ENCODE measurements around the gene POLR2L. TPM values are rescaled to one million over a fixed set of nuclear protein-coding genes. Genes with fewer than 3 reads are reported as not detected.
A peak's percentile ranks its signal among the peaks of the same experiment; 100 is the strongest.

Gene POLR2L
- total and polyA plus RNA-seq, 2 of the 13 experiments (the other 11 are each of a cell fraction or from before 2014, with no cell fraction given) = 104 to 114 TPM

DNA sequence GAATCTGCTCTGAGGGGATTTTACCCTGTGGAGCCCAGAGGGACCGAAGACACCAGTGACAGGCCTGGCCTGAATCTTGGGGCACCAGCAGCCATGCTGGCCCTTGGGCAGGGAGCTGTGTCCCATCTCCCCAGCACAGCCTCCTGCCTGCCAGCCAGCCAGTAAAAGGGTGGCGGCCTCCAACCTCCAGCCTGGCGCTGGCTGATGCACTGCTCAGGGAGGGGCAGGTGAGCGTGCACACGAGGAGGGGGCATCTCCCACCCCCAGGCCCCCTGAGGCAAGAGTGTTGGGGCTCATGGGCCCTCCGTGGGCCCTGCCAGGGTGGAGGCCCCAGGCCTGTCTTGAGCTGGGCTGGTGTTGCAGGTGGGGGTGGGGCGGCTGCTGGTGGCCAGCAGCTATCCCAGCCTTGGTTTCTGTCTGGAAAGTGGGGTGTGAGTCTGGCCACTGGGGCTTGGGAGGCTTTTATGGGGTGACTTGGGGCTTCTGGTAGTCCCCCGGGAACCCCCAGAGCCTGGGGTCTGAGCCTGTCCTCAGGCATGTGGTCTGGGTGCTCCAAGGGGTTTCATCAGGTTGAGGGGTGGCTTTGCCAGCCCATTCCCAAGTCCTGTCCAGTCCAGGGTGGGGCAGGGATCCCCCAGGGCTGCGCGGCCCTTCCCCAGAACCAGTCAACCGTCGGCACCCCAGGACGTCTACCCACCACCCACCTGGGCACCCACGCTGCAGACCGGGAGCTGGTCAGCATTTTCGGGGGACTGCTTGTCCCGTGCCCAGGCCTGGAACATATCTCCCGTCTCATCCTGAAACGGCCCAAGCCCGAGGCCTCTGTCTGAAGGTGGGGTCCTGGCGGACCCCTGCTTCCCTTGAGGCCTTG lies 18.1 kb upstream of the POLR2L start:
- ChIA-PET POLR2A (interaction anchor here (1.1 kb wide), 1 partner anchor 16 kb away, joined by 3 read pairs; no protein-coding TSS in a partner anchor), CTCF (ENCODE audit: low intra/inter-chr PET ratio, low total read pairs) (no interaction called here)
- WGBS (ENCODE audit: low lambda C conversion rate) = 90% methylated on average over 9 of the region's 21 CpGs
- Histone ChIP-seq H3K27ac (ENCODE audit: extremely low read length, insufficient read depth, low read length) (no peak overlapping the region), H3K9me3 (ENCODE audit: low read length) (no peaks in the 10 kb centered on the region), H2AFZ (ENCODE audit: low read length) (no peak overlapping the region), H3K9ac (ENCODE audit: insufficient read depth, low read depth, low read length) (no peak overlapping the region), H3K27me3 (ENCODE audit: control insufficient read depth in 1 of 2, insufficient read depth in 2 of 2, low read length in 2 of 2) (no peaks in the 10 kb centered on the region), H3K4me2 (ENCODE audit: low read depth, low read length) (no peak overlapping the region), H4K20me1 (ENCODE audit: insufficient read depth, low read length) (no peaks in the 10 kb centered on the region; the same call in 1 of the 2 replicates), H3K79me2 (ENCODE audit: insufficient read depth, low read length) (no peaks in the 10 kb centered on the region), H3K4me1 (ENCODE audit: insufficient read depth, low read length) (no peaks in the 10 kb centered on the region), H3K36me3 (replicated peaks in 1 of 2; ENCODE audit: control insufficient read depth in 1 of 2, insufficient read depth in 2 of 2, low read length in 2 of 2) (peaks cover 0 to 3% of the 10 kb centered on the region in 2 experiments; a peak in 2 of 5 replicates), H3K4me3 (replicated peaks in 1 of 3; ENCODE audit: insufficient read depth in 1 of 3, low read depth in 2 of 3, low read length in 3 of 3) (no peak overlapping the region)
- no TSS peak for BruUV-seq (replicated peaks)
- in situ Hi-C loops (cut with HindIII; ENCODE audit: extremely low pct_ligation_motif_present, low pct_unique_long_range_greater_than_20kb) (no loop called here), intact Hi-C loops (cut with micrococcal nuclease; ENCODE audit: unreplicated experiment) (no loop called here)
- no peak for FAIRE-seq
- ATAC-seq = no peak
- no peak for DNase-seq (ENCODE audit: low spot score)
- no peak for TF ChIP-seq ZFP62 (CRISPR knock-in tag; IDR thresholded peaks at IDR 0.05)
- TF ChIP-seq, protein P1, sequence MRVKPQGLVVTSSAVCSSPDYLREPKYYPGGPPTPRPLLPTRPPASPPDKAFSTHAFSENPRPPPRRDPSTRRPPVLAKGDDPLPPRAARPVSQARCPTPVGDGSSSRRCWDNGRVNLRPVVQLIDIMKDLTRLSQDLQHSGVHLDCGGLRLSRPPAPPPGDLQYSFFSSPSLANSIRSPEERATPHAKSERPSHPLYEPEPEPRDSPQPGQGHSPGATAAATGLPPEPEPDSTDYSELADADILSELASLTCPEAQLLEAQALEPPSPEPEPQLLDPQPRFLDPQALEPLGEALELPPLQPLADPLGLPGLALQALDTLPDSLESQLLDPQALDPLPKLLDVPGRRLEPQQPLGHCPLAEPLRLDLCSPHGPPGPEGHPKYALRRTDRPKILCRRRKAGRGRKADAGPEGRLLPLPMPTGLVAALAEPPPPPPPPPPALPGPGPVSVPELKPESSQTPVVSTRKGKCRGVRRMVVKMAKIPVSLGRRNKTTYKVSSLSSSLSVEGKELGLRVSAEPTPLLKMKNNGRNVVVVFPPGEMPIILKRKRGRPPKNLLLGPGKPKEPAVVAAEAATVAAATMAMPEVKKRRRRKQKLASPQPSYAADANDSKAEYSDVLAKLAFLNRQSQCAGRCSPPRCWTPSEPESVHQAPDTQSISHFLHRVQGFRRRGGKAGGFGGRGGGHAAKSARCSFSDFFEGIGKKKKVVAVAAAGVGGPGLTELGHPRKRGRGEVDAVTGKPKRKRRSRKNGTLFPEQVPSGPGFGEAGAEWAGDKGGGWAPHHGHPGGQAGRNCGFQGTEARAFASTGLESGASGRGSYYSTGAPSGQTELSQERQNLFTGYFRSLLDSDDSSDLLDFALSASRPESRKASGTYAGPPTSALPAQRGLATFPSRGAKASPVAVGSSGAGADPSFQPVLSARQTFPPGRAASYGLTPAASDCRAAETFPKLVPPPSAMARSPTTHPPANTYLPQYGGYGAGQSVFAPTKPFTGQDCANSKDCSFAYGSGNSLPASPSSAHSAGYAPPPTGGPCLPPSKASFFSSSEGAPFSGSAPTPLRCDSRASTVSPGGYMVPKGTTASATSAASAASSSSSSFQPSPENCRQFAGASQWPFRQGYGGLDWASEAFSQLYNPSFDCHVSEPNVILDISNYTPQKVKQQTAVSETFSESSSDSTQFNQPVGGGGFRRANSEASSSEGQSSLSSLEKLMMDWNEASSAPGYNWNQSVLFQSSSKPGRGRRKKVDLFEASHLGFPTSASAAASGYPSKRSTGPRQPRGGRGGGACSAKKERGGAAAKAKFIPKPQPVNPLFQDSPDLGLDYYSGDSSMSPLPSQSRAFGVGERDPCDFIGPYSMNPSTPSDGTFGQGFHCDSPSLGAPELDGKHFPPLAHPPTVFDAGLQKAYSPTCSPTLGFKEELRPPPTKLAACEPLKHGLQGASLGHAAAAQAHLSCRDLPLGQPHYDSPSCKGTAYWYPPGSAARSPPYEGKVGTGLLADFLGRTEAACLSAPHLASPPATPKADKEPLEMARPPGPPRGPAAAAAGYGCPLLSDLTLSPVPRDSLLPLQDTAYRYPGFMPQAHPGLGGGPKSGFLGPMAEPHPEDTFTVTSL (CRISPR knock-in tag; IDR thresholded peaks at IDR 0.05; ENCODE audit: borderline replicate concordance) = no peak
- TF ChIP-seq FOXP1 (IDR thresholded peaks at IDR 0.05) = no peak
- TF ChIP-seq FOXP1 (CRISPR knock-in tag; IDR thresholded peaks at IDR 0.05) = no peak
- TF ChIP-seq XBP1 (CRISPR knock-in tag; IDR thresholded peaks at IDR 0.05) = no peak
- TF ChIP-seq CEBPB (IDR thresholded peaks at IDR 0.05; ENCODE audit: borderline replicate concordance, low read depth, low read length) = no peak
- no peak for TF ChIP-seq ZFP36L1 (CRISPR knock-in tag; IDR thresholded peaks at IDR 0.05)
- no peak for TF ChIP-seq NFIC (IDR thresholded peaks at IDR 0.05; ENCODE audit: low read length)
- TF ChIP-seq ZNF326 (CRISPR knock-in tag; IDR thresholded peaks at IDR 0.05; ENCODE audit: borderline replicate concordance) = peak; percentile 60; the same call in 1 of the 2 replicates
- TF ChIP-seq RFX5 (IDR thresholded peaks at IDR 0.05; ENCODE audit: low read depth, low read length) = no peak
- TF ChIP-seq CC2D1A (CRISPR knock-in tag; IDR thresholded peaks at IDR 0.05) = no peak
- TF ChIP-seq BCL6 (CRISPR knock-in tag; IDR thresholded peaks at IDR 0.05) = no peak
- peak; percentile 70 for TF ChIP-seq AGO1 (IDR thresholded peaks at IDR 0.05; ENCODE audit: low read depth, low read length, poor library complexity, severe bottlenecking)
- TF ChIP-seq, protein P2, sequence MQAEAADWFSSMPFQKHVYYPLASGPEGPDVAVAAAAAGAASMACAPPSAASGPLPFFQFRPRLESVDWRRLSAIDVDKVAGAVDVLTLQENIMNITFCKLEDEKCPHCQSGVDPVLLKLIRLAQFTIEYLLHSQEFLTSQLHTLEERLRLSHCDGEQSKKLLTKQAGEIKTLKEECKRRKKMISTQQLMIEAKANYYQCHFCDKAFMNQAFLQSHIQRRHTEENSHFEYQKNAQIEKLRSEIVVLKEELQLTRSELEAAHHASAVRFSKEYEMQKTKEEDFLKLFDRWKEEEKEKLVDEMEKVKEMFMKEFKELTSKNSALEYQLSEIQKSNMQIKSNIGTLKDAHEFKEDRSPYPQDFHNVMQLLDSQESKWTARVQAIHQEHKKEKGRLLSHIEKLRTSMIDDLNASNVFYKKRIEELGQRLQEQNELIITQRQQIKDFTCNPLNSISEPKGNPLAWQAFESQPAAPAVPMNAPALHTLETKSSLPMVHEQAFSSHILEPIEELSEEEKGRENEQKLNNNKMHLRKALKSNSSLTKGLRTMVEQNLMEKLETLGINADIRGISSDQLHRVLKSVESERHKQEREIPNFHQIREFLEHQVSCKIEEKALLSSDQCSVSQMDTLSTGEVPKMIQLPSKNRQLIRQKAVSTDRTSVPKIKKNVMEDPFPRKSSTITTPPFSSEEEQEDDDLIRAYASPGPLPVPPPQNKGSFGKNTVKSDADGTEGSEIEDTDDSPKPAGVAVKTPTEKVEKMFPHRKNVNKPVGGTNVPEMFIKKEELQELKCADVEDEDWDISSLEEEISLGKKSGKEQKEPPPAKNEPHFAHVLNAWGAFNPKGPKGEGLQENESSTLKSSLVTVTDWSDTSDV (CRISPR knock-in tag; IDR thresholded peaks at IDR 0.05) = no peak
- TF ChIP-seq KAT8 (CRISPR knock-in tag; IDR thresholded peaks at IDR 0.05) = no peak
